HG02938 (cell line): Measurements from ENCODE around the gene KAT6B.

Source experiments
- ATAC-seq: cut with Tn5 transposase; IDR thresholded peaks from one replicate; pipeline ENCODE4 v1.9.1; 2021; ENCODE audit warnings: mild to moderate bottlenecking, moderate library complexity; ENCODE audit not compliant: unreplicated experiment

Gene KAT6B

DNA sequence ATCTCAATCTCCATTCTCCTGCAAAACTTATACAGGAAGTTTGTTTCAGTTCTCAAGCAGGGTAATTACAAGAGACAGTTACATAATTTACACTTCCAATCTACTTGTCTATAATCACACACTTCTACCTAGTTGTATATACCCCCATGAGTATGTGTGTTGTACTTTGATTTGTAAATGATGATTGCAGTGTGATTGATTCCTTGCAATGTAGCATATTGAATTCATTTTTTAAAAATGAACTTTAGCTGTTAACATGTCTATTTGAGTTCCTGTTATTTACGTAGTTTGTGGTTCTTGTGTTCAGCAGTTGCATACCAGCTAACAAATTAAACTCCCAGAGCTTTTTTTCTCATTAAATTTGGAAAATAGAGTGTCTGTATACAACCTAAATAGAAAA, 182.6 kb downstream of the KAT6B start:
- ATAC-seq, result no peak

GRCh38 chr10:75009426-75009825, 183.0 kb downstream of the KAT6B start:
- ATAC-seq, result no peak

DNA sequence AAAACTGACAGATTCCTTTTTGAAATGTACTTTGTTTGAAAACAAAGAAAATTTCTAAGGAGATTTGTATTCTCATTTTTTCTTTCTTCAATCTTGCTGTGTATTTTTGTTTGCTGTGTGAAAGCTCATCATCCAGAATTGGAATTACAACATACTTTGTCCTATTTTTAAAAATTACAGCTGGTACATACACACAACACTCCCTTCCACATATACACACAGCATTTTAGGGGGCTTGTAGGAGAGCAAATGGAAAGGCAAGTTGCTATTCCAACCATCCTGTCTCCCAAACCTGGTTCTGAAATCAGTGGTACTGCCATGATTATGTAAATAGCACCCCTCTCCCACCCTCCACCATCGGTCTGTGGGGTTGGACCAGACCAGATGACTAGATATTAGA, 184.0 kb downstream of the KAT6B start:
- ATAC-seq, result no peak

DNA sequence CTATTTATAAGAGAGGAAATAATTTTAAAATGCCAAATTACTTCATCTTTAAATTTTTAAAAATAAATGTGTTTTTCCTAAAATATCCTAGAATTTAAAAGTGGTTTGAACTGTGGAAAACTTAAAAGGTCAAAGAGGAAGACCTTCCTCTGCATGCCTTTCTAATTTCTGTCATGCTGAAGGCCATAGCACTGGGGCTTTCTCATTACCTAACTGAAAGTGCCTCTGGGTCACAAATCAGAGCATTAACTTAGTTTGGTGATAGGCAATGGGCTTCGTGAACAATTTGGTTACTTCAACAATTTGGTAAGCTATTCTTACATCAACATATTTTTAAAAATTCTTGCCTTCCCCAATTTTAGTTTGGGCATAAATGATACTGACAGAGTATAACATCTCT, 184.8 kb downstream of the KAT6B start:
- no peak for ATAC-seq

- no peak for ATAC-seq
Observed at GRCh38 chr10:75012471-75012870, 186.1 kb downstream of the KAT6B start.

DNA sequence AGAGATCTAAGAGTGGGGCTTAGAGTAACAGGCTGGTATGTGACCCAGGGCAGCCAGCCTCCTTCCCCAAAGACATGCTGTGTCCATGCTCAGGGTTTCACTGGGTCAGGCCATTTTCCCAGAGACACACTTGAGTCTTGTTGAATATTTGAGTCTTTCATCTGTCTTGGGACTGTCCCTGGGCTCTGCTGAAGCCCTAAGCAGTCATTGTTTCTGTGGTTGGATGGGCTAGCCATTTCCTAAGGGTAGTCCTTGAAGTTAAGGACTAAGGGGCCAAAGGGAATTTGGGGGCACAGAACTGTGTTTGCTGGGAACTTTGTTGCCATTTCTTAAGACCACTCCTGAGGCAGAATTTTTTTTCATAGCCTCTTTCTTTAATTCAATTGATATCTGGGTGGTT, 186.6 kb downstream of the KAT6B start:
- no peak for ATAC-seq

- no peak for ATAC-seq
Observed at GRCh38 chr10:75013522-75013921, 187.1 kb downstream of the KAT6B start.

GRCh38 chr10:75014516-75015230, 188.3 kb downstream of the KAT6B start:
- no peak for ATAC-seq

- no peak for ATAC-seq
Observed at GRCh38 chr10:75015442-75015841, 189.0 kb downstream of the KAT6B start.

GRCh38 chr10:75016325-75016724, 189.9 kb downstream of the KAT6B start:
- ATAC-seq, result no peak

- no peak for ATAC-seq
Observed at GRCh38 chr10:75018251-75018650, 191.9 kb downstream of the KAT6B start.

- ATAC-seq, result no peak
Observed at GRCh38 chr10:75018686-75019307, 192.4 kb downstream of the KAT6B start.

- no peak for ATAC-seq
Observed at GRCh38 chr10:75019370-75019769, 193.0 kb downstream of the KAT6B start.

DNA sequence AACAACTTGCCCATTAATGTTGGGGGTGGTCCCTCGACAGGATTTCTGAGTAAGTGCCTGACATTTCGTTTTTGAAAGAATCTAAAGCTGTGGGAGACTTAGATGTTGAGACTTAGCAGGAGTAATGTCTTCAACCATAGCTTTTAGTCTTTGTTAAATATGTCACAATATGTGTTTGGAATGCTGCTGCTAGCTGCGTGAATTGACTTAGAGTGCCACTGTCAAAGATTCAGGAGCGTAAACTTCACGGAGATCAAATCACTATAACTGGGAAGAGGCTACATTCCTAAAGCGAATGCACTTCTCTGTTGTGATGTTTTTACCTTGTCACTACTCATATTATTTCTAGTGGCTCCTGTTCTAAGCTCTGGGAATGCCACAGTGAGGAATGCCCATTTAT, 193.8 kb downstream of the KAT6B start:
- no peak for ATAC-seq

GRCh38 chr10:75021379-75022249, 195.2 kb downstream of the KAT6B start:
- no peak for ATAC-seq

DNA sequence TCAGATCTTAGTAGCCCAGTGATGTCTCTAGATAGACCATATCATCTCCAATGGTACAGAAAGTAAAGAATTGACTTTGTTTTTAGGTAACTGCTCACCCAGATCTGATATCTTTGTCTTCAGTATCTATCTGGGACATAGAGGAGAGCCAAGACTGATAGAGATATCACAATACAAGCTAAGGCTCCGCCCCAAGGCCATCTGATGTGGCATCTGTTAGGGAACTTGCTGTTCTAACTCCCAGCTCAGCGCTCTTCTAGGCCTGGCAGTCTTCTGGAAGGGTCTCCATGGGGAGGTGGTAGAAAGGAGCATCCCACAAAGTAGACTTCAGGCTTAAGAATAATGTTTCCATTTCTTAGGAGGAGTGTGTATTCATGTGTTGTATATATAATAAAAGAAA, 196.7 kb downstream of the KAT6B start:
- ATAC-seq, result no peak

- no peak for ATAC-seq
Observed at GRCh38 chr10:75024971-75025523, 198.6 kb downstream of the KAT6B start.

- no peak for ATAC-seq
Observed at GRCh38 chr10:75028049-75028448, 201.6 kb downstream of the KAT6B start.

- ATAC-seq, result no peak
Observed at GRCh38 chr10:75028748-75029147, 202.3 kb downstream of the KAT6B start.

- ATAC-seq, result no peak
Observed at GRCh38 chr10:75029420-75029819, 203.0 kb downstream of the KAT6B start.

- no peak for ATAC-seq
Observed at GRCh38 chr10:75029857-75030256, 203.5 kb downstream of the KAT6B start.

- ATAC-seq, result no peak
Observed at GRCh38 chr10:75030371-75030770, 204.0 kb downstream of the KAT6B start.
